ENCODE results near the gene PNPLA2. TPM values are rescaled to one million over a fixed set of nuclear protein-coding genes. Genes with fewer than 3 reads are reported as not detected.

Gene PNPLA2
- total and polyA plus RNA-seq, 2 of the 8 experiments (the other 6 are each of a cell fraction or from before 2014, with no cell fraction given): 30.9 to 62.1 TPM

GRCh38 chr11:858053-858761, 39.5 kb downstream of the PNPLA2 start:
- CTCF ChIA-PET (ENCODE audit: partially characterized antibody): interaction anchor here (0.9 to 10.5 kb wide), 2 partner anchors 12 to 117 kb away, joined by 3 to 74 read pairs; partner anchors contain the start of gene TSPAN4
- no peak overlapping the region for H3K23ac ChIP-seq (ENCODE audit: insufficient read length)
- 89% methylated on average over 27 of the region's 27 CpGs; no CpG with 5 or more reads in 1 of the 2 experiments for WGBS, 2 experiments (ENCODE audit: extremely low coverage in 1 of 2, insufficient coverage in 1 of 2, insufficient read length in 1 of 2, insufficient replicate concordance in 2 of 2, low coverage in 1 of 2, low lambda C conversion rate in 2 of 2, missing lambda C conversion rate in 1 of 2)
- H3K4ac ChIP-seq (replicated peaks; ENCODE audit: insufficient read length, low read depth, low read length): no peak overlapping the region
- H3K56ac ChIP-seq (replicated peaks; ENCODE audit: insufficient read length, low read depth, low read length): no peak overlapping the region
- H3K27me3 ChIP-seq (replicated peaks in 1 of 4; ENCODE audit: control insufficient read depth in 3 of 4, extremely low read depth in 1 of 4, insufficient read depth in 3 of 4, low read length in 3 of 4): peaks cover 0 to 2% (median 0%) of the 10 kb centered on the region in 4 experiments; a peak in 2 of 7 replicates
- no peak overlapping the region for H3K4me3 ChIP-seq (ENCODE audit: extremely low read depth in 1 of 4, insufficient read depth in 2 of 4, low read depth in 3 of 4, low read length in 4 of 4)
- H2BK12ac ChIP-seq (ENCODE audit: low read depth, low read length): no peak overlapping the region; the same call in 1 of the 2 replicates
- H2AK5ac ChIP-seq (ENCODE audit: low read depth, low read length): no peak overlapping the region
- no peaks in the 10 kb centered on the region for H3K79me2 ChIP-seq (ENCODE audit: control insufficient read depth in 1 of 2, insufficient read depth in 2 of 2, low read length in 2 of 2)
- TF ChIP-seq CHD2 (IDR thresholded peaks at IDR 0.05; ENCODE audit: low read length) (no peak), FOSL1 (IDR thresholded peaks at IDR 0.05; ENCODE audit: insufficient read depth, low read depth, low read length) (no peak), PHF8 (conservative IDR thresholded peaks at IDR 0.05; ENCODE audit: low read depth, low read length) (no peak), YY1 (IDR thresholded peaks at IDR 0.05; ENCODE audit: low read depth, low read length) (no peak), JUN (IDR thresholded peaks at IDR 0.05; ENCODE audit: low read depth, low read length) (no peak), GTF2F1 (IDR thresholded peaks at IDR 0.05; ENCODE audit: borderline replicate concordance, low read depth, low read length) (no peak)
- POLR2A ChIA-PET (ENCODE audit: partially characterized antibody): interaction anchor here (0.7 to 13.8 kb wide), 9 partner anchors 17 to 183 kb away, joined by 3 to 234 read pairs (median 4); partner anchors contain the start of genes CD151, POLR2L and TSPAN4
- H3K9ac ChIP-seq (replicated peaks in 1 of 4; ENCODE audit: extremely low read depth in 1 of 4, low read depth in 3 of 4, low read length in 3 of 4): no peak overlapping the region
- peaks cover 0 to 28% (median 22%) of the 10 kb centered on the region in 4 experiments; a peak in 6 of 7 replicates for H3K4me1 ChIP-seq (replicated peaks in 1 of 4; ENCODE audit: control insufficient read depth in 3 of 4, insufficient read depth in 4 of 4, low read length in 3 of 4)
- DNase-seq (ENCODE audit: low read depth in 1 of 2, low spot score in 2 of 2) (no peak), FAIRE-seq (no peak)
- H3K27ac ChIP-seq (ENCODE audit: low read depth, low read length): no peak overlapping the region
- peaks cover 5% of the 10 kb centered on the region for H3K79me1 ChIP-seq (ENCODE audit: low read depth, low read length)
- H3K4me2 ChIP-seq (ENCODE audit: insufficient read depth in 1 of 2, low read depth in 2 of 2, low read length in 2 of 2): no peak overlapping the region
- H4K20me1 ChIP-seq (replicated peaks in 1 of 2; ENCODE audit: control insufficient read depth in 1 of 2, insufficient read depth in 2 of 2, low read length in 2 of 2): peaks cover 15 to 57% of the 10 kb centered on the region in 2 experiments
- H2AFZ ChIP-seq (ENCODE audit: low read length): no peak overlapping the region
- H2BK15ac ChIP-seq (ENCODE audit: low read length): no peak overlapping the region
- H4K8ac ChIP-seq (ENCODE audit: extremely low read depth, insufficient read depth, low read length): no peak overlapping the region
- H2BK120ac ChIP-seq (replicated peaks; ENCODE audit: low read depth, low read length): no peak overlapping the region
- H3K14ac ChIP-seq (ENCODE audit: insufficient read length): no peak overlapping the region
- no peaks in the 10 kb centered on the region for H3K36me3 ChIP-seq (ENCODE audit: control insufficient read depth in 2 of 4, insufficient read depth in 4 of 4, low read length in 3 of 4)
- H3K9me3 ChIP-seq (ENCODE audit: insufficient read depth in 2 of 2, low read depth in 1 of 2, low read length in 1 of 2): no peaks in the 10 kb centered on the region
- H4K5ac ChIP-seq (ENCODE audit: insufficient read length, low read depth, low read length): no peak overlapping the region
- H3K18ac ChIP-seq (ENCODE audit: extremely low read depth, low read length): no peak overlapping the region
- no peaks in the 10 kb centered on the region for H3K23me2 ChIP-seq (ENCODE audit: low read depth, low read length)
- no peak overlapping the region for H2BK20ac ChIP-seq (ENCODE audit: low read length)
- no peak overlapping the region for H2BK5ac ChIP-seq (ENCODE audit: low read depth, low read length)
- no peak overlapping the region for H4K91ac ChIP-seq (replicated peaks; ENCODE audit: insufficient read length, low read length)

Data from H1 (cell line).